Vagina (tissue), 2 donors: ENCODE data around the gene ADAP1.
"Not testable (repeated sequence)": the region's sequence is repeated elsewhere in the genome, so short reads cannot be mapped to it uniquely, and the experiment has no call there.

Source experiments
- POLR2AphosphoS5 ChIP-seq, 2 donors: sonication (generic); formaldehyde crosslinking; IDR thresholded peaks; one replicate each; pipeline ENCODE4 v1.9.0; 2017; ENCODE audit warnings: antibody characterized with exemption in 2 of 2, mild to moderate bottlenecking in 2 of 2, low read depth in 1 of 2; ENCODE audit not compliant: insufficient read depth in 1 of 2
- TF ChIP-seq, protein P1 (sequence below), 3 experiments: fragments of 450-650 bp in 2 of 3; fragments of 200-600 bp in 1 of 3; sonication (generic) in 1 of 3; IDR thresholded peaks; one replicate each; pipeline ENCODE4 v1.5.1; 2017 to 2019; ENCODE audit warnings: antibody characterized with exemption in 3 of 3, mild to moderate bottlenecking in 2 of 3, moderate library complexity in 2 of 3

DNA sequence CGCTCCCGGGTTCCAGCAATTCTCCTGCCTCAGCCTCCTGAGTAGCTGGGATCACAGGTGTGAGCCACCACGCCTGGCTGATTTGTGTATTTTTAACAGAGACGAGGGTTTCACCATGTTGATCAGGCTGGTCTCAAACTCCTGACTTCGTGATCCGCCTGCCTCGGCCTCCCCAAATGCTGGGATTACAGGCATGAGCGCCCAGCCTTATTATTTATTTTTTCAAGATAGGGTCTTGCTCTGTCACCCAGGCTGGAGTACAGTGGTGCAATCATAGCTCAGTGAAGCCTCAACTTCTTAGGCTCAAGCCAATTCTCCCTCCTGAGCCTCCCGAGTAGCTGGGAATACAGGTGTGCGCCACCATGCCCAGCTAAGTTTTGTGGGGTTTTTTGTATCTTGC is 5.3 kb upstream of the ADAP1 start:
- TF ChIP-seq, protein P1, sequence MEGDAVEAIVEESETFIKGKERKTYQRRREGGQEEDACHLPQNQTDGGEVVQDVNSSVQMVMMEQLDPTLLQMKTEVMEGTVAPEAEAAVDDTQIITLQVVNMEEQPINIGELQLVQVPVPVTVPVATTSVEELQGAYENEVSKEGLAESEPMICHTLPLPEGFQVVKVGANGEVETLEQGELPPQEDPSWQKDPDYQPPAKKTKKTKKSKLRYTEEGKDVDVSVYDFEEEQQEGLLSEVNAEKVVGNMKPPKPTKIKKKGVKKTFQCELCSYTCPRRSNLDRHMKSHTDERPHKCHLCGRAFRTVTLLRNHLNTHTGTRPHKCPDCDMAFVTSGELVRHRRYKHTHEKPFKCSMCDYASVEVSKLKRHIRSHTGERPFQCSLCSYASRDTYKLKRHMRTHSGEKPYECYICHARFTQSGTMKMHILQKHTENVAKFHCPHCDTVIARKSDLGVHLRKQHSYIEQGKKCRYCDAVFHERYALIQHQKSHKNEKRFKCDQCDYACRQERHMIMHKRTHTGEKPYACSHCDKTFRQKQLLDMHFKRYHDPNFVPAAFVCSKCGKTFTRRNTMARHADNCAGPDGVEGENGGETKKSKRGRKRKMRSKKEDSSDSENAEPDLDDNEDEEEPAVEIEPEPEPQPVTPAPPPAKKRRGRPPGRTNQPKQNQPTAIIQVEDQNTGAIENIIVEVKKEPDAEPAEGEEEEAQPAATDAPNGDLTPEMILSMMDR (IDR thresholded peaks at IDR 0.05), result not testable (repeated sequence)
- TF ChIP-seq POLR2AphosphoS5 (IDR thresholded peaks at IDR 0.05; ENCODE audit: insufficient read depth in 1 of 2, low read depth in 1 of 2), result not testable (repeated sequence)
